GM19023 (cell line): ENCODE measurements around the gene RYR2.

ENCODE experiments used
- ATAC-seq: cut with Tn5 transposase; IDR thresholded peaks from one replicate; pipeline ENCODE4 v1.9.1; 2021; ENCODE audit warnings: mild to moderate bottlenecking, moderate library complexity; ENCODE audit not compliant: unreplicated experiment

RYR2 gene

DNA sequence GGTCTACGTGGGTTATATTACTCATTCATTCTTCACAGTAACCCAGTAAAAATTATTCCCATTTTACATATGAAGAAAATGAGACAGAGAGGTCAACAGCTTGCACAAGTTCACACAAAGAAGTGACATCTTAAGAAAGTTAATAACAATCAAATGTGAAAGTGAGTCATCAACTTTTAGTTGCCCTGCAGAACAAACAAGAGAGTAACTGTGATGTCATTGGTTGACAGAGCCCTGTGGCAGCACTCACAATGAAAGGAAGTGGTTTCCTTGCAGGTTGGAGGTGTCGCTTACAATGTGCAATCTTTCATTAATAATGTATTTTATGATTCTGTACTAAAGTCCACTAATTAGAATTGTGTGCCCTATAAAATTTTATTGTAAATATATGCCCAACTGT, 369.6 kb downstream of the RYR2 start:
- no peak for ATAC-seq

DNA sequence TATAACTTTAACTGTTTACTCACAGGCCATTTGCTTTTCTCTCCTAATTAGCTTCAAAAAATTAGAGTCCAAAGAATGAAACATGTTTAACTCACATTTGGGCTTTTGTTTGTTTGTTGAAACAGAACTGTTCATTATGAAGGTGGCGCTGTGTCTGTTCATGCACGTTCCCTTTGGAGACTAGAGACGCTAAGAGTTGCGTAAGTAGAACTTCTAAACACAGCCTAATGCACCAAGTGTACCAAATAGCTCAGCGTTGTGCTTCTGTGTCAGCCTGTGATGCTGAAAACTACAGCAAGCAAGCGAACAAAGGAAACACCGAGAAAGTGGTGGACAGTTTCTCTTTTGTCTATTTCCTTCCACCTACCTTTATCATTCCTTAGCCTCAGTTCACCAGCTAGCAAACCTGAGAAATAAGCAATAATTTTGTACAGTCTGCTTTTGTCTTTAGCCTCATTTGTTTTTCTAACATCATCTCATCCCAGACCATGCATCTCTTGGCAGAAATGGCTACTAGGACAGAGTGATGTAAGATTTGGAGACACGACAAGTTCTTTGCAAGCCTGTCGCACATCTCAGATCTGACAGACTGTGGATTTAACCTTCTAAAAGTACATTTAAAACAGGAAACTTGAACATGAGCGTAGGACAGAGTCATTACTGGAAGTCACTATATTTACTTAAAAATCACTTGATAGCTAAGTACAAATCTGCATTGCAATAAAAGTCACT, 375.1 kb downstream of the RYR2 start:
- ATAC-seq, result no peak

DNA sequence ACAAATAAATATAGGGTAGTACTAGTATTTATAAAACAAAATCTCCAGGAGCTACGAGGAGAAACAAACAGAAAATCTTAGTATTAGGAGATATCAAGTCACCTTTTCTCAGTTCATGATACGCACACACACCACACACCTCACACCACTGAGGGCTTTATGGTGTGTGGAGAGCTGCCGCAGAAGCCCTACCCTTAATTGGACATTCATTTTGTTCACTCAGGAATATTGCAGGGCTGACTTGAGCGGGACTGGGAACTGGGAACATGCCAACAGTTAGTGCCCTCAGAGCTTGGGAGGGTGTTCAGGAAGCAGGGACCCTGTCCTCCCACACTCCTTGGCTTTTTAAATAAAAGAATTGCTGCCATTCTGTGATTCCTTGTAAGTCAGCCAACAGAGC, 386.8 kb downstream of the RYR2 start:
- no peak for ATAC-seq

DNA sequence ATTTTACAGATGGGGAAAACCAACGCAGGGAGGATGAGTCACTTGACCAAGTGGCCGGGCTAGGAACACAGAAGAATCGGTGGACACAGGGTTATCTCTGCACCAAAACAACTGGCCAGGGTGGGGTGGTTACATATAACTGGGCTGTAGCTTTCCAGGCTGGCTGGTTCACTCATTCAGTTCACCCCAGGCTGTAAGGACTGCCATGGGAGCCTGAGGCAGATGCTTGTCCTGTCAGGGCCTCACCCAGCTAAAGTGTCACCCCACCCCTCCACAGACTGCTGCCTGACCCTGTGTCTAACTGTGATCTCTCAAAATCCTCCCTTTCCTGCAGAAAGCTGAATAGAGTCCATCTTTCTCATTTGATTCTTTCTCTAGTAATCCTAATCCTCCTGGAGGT, 387.3 kb downstream of the RYR2 start:
- no peak for ATAC-seq

DNA sequence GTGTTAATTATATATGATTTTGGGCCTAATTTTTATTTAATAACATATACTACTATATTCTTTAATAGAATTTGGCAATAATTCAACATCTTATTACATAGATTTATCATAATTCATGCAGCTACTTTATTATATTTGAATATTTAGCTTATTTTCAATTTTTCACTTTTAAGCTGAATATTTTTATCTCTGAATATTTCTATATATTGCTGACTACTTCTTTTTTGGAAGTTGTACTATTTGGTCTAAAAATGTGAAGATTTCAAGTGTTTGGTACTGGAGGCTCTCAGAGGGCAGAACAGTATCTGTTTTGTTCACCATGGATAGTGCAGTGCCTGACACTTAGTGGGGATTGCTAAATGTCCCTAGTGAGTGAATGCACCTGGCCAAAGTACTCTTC, 389.5 kb downstream of the RYR2 start:
- ATAC-seq, result no peak

DNA sequence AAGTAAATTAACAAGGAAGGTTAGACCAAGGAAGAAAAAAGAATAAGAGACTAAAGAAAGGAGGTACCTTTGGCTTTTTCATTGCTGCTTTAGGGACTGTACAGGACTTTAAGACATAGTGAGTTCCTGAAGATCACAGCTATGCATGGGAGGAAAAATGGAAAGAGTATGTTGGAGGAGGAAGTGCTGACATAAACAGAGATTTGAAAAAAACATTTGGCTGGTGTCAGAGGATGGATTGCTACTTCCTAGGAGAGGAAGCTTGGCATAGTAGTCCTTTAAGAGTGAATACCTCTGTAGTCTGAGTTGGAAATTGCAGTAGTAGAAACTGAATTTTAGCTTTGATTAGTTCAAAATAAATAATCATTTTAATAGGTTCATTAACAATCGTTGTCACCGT, 398.4 kb downstream of the RYR2 start:
- ATAC-seq, result no peak

DNA sequence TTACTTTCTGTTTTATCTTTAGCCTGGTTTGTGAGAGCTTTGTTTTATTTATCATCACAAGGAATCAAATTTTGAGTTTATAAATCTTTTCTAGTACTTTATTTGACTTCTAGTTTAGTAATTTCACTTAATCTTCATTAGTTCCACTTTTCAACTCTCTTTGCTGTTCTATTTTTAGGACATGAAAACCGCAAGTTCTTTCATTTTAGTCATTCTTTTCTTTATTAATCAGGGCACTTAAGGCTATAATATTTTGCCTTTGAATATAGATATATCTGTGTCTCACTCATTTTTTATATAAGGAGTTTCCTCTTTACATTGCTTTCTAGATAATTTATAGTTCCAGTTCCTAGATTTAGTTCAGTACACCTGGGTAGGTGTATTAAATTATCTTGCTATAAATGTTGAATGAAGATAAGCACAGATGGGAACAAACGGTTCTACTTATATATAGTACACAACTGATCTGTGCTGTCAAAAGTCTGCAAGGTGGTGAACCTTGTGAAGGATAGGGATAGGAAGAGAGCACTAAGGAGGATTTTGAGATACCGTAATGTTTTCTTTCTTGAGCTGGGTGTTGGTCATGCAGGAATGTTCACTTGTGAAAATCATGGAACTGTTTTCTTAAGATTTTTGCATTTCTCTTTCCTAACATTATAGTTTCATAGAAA, 402.3 kb downstream of the RYR2 start:
- ATAC-seq, result no peak

DNA sequence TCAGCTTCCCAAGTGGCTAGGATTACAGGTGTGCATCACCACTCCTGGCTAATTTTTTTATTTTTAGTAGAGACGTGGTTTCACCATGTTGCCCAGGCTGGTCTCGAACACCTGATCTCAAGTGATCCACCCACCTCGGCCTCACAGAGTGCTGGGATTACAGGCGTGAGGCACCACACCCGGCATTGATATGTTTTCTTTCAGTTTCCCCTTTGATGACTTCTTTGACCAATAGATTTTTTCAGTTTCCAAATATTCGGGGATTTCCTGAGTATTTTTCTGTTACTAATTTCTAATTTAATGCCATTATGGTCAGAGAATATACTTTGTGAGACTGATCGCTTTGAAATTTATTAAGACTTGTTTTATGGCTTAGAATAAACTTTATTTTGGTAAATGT, 406.1 kb downstream of the RYR2 start:
- no peak for ATAC-seq

DNA sequence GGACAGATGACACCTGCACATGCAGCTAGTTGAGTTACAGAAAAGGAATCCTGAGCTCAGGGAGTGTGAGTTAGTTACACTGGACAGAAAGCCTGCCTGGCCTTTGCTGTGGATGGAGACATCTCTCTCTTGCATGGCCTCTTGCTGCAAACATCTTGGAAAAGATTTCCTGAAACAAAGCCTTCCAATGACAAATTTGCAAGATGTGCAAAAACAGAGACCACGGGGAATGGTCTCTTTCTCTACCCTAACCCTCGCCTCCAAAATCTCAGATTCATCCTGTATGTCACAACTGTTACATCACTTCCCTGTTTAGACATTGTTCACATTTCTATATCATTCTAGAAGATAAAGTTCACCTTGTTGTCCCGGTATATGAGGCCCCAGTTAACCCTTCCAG, 415.6 kb downstream of the RYR2 start:
- ATAC-seq, result no peak

DNA sequence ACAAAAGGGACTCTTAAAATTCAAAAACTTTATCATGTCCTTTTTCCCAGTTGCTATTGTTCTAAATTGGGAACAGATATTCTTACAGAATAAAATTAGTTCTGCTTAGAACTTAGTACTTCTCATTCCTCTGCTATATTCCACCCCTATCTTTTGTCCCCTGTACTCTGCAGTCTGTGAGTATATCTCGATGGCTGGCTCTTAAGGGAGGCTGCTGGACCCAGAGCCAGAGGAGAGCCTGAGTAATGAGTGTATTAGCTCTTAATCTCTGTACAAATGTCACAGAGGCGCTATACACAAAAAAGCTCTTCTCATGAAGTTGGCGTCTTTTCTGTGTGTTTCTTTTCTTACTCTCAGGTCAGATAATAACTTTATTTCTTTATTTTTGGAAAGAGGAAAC, 425.3 kb downstream of the RYR2 start:
- no peak for ATAC-seq

DNA sequence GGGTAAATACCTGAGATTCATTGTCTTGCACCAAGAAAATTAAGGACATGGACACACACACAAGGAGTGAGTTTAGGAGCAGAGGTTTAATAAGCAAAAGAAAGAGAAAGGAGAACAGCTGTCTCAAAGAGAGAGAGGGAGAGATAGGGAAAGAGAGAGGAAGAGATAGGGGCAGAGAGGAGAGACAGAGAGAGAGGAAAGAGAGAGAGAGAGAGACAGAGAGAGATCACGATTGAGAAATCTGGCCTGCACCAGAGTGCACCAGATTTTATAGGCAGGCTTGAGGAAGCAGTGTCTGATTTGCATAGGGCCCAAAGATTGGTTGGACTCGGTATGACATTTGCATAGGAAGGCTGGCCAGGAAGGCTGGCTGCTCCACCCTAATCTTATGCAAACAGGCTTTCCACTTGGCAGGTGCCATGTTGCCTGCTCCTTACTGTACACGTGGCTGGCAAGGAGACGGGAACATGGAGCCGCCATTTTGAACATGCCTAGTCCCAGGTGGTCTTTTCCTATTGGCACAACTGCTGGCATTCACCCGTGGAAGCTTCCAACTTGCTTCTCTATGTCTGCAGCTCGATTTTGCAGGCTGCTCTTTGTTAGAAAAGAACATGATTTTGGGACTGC, 428.8 kb downstream of the RYR2 start:
- no peak for ATAC-seq

DNA sequence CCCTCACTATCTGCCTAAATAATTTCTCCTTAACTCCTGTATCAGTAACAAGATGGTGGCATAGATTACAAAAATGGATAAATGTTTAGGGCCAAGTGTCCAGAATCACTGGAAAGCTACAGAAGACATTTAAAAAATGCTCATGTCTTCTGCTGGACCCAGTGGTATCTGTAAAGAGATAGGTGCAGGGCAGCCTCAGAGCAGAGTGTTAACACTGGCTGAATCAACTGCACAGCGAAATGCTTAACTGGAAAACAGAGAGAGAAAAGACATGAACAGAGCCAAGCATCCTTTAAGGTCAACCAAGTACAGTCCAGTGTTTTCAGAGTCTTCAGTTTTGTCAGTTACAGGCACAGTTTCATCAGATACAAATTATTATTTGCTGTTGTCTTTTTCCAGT, 429.4 kb downstream of the RYR2 start:
- ATAC-seq, result no peak

DNA sequence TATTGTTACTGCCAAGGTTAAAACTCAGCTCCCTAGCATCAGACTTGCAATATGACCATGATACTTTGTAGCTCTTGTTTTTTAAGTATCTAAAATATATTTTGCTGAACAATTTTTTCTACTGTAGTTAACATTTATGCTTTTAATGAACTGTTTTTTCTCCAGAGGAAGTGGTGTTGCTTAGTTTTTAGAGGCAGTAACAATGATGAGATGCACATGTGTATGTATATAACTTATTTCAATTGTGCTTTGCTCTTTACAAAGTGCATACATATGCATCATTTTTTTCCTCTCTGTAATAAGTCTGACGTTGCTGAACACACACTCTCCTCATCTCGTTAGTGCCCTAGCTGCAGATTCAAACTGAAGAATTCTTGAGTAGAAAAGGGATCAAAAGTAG, 430.0 kb downstream of the RYR2 start:
- ATAC-seq, result no peak

DNA sequence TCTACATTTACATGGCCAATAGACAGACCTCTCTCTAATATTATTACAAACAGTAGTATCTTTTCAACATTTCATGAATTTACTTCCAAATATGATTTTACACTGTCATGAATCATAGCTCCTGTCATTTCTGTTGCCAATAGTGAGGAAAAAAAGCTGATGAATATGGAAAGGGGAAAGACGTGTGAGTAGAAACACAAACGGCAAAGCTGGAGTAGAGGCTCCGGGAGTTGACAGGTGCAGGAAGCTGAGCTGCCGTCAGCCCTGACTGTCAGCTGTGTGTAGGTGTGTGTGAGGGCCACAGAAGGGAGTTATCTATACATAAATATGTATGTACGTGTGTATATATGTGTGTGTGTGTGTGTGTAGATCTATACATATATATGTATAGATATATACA, 431.9 kb downstream of the RYR2 start:
- no peak for ATAC-seq

DNA sequence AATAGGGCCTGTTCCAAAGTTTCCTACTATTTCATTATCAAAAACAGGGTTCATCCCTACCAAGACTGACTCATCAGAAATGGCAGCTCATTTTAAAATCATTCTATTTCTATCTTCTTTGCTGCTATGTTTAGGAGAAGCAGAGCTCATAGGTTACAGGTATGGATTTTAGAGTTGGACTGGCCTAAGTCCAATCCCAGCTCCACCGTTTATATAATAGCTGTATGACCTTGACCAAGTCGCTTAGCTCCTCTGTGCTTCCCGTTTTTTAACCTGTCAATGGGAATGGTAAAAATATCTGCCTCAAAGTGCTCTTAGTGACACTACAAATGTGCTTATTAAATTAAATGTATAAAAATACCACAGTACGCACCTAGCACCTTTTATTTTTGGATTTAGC, 436.1 kb downstream of the RYR2 start:
- ATAC-seq, result no peak

DNA sequence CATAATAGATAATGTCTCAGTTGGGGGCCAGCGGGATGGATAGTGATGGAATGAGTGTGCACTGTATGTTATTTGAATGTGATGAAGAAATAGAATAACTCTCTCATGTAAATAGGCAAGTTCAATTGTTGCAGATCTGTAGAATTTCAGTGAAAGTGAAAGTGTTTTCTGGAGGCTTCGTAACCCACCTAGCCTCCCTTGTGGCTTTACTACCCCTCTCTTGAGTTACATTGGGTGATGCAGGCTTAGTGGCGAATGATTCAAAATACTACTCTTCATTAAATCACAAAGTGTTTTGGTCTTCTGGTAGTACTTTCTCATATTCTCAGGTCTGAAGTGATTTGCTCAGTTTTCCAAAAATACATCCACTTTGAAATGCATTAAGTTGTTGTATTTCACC, 436.9 kb downstream of the RYR2 start:
- ATAC-seq, result no peak

DNA sequence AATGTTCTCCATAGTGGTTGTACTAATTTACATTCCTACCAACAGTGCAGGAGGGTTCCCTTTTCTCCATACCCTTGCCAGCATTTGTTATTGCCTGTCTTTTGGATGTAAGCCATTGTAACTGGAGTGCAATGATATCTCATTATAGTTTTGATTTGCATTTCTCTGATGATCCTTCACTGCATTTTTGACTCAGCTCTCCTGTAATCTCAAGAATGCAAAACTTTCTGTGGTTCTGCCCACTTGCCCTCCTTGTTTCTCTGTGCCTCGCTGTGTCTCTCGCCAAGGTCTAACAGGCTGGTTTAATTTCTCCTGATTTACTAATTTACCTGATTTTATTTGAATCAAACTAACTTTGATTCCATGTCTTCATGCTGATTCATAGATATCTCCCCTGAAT, 440.8 kb downstream of the RYR2 start:
- ATAC-seq, result no peak

DNA sequence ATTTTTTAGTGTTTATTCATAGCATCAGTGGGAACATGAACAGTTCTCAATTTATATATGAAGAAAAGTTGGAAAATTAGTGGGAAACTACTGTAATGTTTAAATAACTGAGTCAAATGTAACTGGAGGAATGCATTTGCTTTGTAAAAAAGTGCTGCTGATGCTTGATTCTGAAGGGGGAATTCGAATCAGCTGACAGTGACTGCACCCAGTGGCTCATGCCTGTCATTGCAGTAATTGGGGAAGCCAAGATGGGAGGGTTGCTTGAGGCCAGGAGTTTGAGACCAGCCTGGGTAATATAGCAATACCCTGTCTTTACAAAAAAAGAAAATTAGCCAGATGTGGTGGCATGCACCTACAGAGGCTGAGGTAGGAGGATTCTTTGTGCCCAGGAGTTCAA, 450.4 kb downstream of the RYR2 start:
- ATAC-seq, result no peak

DNA sequence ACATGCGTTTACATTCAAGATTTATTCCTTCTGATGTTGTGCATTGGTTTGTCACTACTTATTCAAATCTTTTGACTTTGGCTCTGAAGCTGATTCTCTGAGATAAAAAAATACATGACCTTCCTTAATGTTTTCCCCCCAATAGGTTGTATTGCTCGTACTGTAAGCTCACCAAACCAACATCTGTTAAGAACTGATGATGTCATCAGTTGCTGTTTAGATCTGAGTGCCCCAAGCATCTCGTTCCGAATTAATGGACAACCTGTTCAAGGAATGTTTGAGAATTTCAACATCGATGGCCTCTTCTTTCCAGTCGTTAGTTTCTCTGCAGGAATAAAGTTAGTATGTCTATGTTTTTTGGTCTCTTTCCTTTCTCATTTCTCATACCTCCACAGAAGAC, 458.6 kb downstream of the RYR2 start:
- ATAC-seq, result no peak

DNA sequence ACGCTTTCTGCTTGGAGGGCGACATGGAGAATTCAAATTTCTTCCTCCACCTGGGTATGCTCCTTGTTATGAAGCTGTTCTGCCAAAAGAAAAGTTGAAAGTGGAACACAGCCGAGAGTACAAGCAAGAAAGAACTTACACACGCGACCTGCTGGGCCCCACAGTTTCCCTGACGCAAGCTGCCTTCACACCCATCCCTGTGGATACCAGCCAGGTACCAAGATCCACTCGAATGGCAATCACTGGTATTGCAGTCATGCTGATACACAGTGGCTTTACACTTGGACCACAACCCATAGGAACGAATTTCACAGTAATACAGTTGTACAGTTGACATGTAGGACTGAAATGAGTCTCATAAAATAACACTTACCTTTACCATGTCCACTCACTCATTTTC, 461.3 kb downstream of the RYR2 start:
- ATAC-seq, result no peak

DNA sequence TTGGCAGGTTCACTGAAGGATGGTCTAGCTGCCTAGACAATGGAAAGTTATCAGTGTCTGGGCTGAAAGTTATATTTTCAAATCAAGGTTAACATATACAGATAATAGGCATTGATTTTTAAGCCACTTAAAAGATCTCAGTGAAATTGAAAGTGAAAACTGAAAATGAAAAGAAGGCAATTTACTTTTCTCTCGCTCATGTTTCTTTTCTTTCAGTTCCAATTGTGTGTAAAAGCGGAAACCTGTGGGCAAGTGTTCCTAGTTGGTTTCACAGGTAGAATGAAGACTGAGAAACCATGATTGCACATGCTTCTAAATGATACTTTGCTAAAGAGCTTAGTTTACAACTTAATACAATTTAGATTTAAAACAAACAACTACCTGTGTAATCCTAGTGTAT, 465.0 kb downstream of the RYR2 start:
- ATAC-seq, result peak; percentile 87

DNA sequence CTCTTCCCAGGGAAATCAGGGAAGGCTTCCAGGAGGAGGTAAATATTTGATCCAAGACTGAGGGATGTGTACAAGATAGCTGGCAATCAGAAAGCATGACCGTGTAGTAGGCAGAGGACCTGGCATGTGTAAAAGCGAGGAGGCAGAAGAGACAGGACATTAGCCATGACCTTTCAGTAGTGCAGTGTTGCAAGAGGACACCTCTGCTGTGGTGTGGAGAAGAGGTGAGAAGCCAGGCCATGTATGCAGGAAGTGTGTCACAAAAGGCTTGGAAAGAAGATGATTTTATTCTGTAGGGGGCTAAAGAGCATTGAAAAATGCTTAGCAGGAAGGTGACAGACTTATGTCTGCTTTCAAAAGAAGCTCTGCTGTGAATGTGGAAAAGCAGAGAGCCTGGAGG, 467.8 kb downstream of the RYR2 start:
- no peak for ATAC-seq
